ENCODE results near the gene ZNF518B.

ZNF518B gene

DNA sequence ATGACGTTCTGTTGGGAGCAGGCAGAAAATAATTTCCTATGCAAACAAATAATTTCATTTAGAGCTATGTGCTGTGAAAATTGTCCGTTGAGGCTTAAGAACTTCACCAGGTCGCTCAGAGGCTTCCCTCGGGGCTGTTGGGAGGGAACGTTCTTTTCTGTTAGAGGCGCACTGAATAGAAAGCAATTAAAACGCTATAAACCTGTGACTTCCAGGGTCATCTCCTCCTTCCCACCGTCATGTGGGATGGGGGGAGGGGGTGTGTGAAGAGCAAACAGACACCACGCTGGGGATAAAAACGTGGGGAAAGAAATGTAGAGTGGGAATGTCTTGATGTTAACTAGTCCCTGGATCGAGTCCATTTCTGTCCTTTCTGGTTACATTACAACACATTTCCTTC lies 35.2 kb upstream of the ZNF518B start:
- Histone ChIP-seq H3K27me3 (ENCODE audit: insufficient read depth, low read length, poor library complexity, severe bottlenecking) (no peaks in the 10 kb centered on the region), H4K20me1 (ENCODE audit: insufficient read depth, low read length, poor library complexity, severe bottlenecking) (no peaks in the 10 kb centered on the region), H3F3A (ENCODE audit: low read depth) (no peaks in the 10 kb centered on the region), H3K36me3 (ENCODE audit: insufficient read depth, low read length) (no peaks in the 10 kb centered on the region), H3K4me1 (ENCODE audit: insufficient read depth, low read length, poor library complexity, severe bottlenecking) (peaks cover 6% of the 10 kb centered on the region), H3K4me2 (ENCODE audit: low read depth, low read length, poor library complexity, severe bottlenecking) (no peak overlapping the region), H3K9ac (ENCODE audit: low read depth, low read length, poor library complexity, severe bottlenecking) (no peak overlapping the region), H3K9me3 (ENCODE audit: insufficient read depth, low read depth, low read length) (no peaks in the 10 kb centered on the region), H3K9me2 (replicated peaks; ENCODE audit: low read depth, low read length) (no peaks in the 10 kb centered on the region), H3K4me3 (ENCODE audit: low read length, poor library complexity, severe bottlenecking) (no peak overlapping the region), H2AFZ (ENCODE audit: low read length) (no peak overlapping the region), H3K79me2 (ENCODE audit: insufficient read depth, low read length) (no peaks in the 10 kb centered on the region)
- TF ChIP-seq EZH2phosphoT487 (IDR thresholded peaks at IDR 0.05; ENCODE audit: borderline replicate concordance) = no peak
- TF ChIP-seq, protein P1, sequence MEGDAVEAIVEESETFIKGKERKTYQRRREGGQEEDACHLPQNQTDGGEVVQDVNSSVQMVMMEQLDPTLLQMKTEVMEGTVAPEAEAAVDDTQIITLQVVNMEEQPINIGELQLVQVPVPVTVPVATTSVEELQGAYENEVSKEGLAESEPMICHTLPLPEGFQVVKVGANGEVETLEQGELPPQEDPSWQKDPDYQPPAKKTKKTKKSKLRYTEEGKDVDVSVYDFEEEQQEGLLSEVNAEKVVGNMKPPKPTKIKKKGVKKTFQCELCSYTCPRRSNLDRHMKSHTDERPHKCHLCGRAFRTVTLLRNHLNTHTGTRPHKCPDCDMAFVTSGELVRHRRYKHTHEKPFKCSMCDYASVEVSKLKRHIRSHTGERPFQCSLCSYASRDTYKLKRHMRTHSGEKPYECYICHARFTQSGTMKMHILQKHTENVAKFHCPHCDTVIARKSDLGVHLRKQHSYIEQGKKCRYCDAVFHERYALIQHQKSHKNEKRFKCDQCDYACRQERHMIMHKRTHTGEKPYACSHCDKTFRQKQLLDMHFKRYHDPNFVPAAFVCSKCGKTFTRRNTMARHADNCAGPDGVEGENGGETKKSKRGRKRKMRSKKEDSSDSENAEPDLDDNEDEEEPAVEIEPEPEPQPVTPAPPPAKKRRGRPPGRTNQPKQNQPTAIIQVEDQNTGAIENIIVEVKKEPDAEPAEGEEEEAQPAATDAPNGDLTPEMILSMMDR (conservative IDR thresholded peaks at IDR 0.05; ENCODE audit: low read length) = no peak

- Histone ChIP-seq H3K79me2 (ENCODE audit: insufficient read depth, low read length) (no peaks in the 10 kb centered on the region), H3K4me1 (ENCODE audit: insufficient read depth, low read length, poor library complexity, severe bottlenecking) (peaks cover 2% of the 10 kb centered on the region), H2AFZ (ENCODE audit: low read length) (no peak overlapping the region), H3K4me3 (ENCODE audit: low read length, poor library complexity, severe bottlenecking) (no peak overlapping the region), H3K36me3 (ENCODE audit: insufficient read depth, low read length) (no peaks in the 10 kb centered on the region), H4K20me1 (ENCODE audit: insufficient read depth, low read length, poor library complexity, severe bottlenecking) (no peaks in the 10 kb centered on the region), H3F3A (ENCODE audit: low read depth) (no peaks in the 10 kb centered on the region), H3K4me2 (ENCODE audit: low read depth, low read length, poor library complexity, severe bottlenecking) (no peak overlapping the region), H3K9me2 (replicated peaks; ENCODE audit: low read depth, low read length) (no peaks in the 10 kb centered on the region), H3K9ac (ENCODE audit: low read depth, low read length, poor library complexity, severe bottlenecking) (no peak overlapping the region), H3K27me3 (ENCODE audit: insufficient read depth, low read length, poor library complexity, severe bottlenecking) (no peaks in the 10 kb centered on the region), H3K9me3 (ENCODE audit: insufficient read depth, low read depth, low read length) (no peaks in the 10 kb centered on the region)
- TF ChIP-seq, protein P1 (conservative IDR thresholded peaks at IDR 0.05; ENCODE audit: low read length) = no peak
- TF ChIP-seq EZH2phosphoT487 (IDR thresholded peaks at IDR 0.05; ENCODE audit: borderline replicate concordance) = no peak
Measured at GRCh38 chr4:10491401-10491800, 34.2 kb upstream of the ZNF518B start.

DNA sequence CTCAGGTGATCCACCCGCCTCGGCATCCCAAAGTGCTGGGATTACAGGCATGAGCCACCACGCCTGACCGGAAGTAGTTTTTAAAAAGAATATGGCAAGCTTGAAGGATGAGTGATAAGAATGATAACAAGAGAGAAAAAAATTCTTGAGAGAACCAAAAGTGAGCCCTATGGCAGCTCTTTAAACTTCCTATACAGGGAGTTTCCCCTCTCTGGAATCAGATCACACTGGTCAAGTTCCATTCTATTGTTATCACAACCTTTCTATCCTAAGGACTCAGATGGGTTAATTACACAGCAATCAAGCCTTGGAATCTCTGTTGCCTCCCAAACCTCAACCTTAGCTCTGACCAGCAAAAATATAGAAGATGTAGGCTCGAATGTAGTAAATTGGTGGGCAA lies 33.8 kb upstream of the ZNF518B start:
- no peak overlapping the region for H3K9ac ChIP-seq (ENCODE audit: low read depth, low read length, poor library complexity, severe bottlenecking)
- H3K9me3 ChIP-seq (ENCODE audit: insufficient read depth, low read depth, low read length) = no peaks in the 10 kb centered on the region
- TF ChIP-seq, protein P1 (conservative IDR thresholded peaks at IDR 0.05; ENCODE audit: low read length) = no peak
- TF ChIP-seq EZH2phosphoT487 (IDR thresholded peaks at IDR 0.05; ENCODE audit: borderline replicate concordance) = no peak
- no peaks in the 10 kb centered on the region for H3K27me3 ChIP-seq (ENCODE audit: insufficient read depth, low read length, poor library complexity, severe bottlenecking)
- H2AFZ ChIP-seq (ENCODE audit: low read length) = no peak overlapping the region
- H3K9me2 ChIP-seq (replicated peaks; ENCODE audit: low read depth, low read length) = no peaks in the 10 kb centered on the region
- H3F3A ChIP-seq (ENCODE audit: low read depth) = no peaks in the 10 kb centered on the region
- H3K36me3 ChIP-seq (ENCODE audit: insufficient read depth, low read length) = no peaks in the 10 kb centered on the region
- no peak overlapping the region for H3K4me3 ChIP-seq (ENCODE audit: low read length, poor library complexity, severe bottlenecking)
- no peaks in the 10 kb centered on the region for H3K79me2 ChIP-seq (ENCODE audit: insufficient read depth, low read length)
- no peaks in the 10 kb centered on the region for H4K20me1 ChIP-seq (ENCODE audit: insufficient read depth, low read length, poor library complexity, severe bottlenecking)
- no peaks in the 10 kb centered on the region for H3K4me1 ChIP-seq (ENCODE audit: insufficient read depth, low read length, poor library complexity, severe bottlenecking)
- H3K4me2 ChIP-seq (ENCODE audit: low read depth, low read length, poor library complexity, severe bottlenecking) = no peak overlapping the region
